NCI-H187 (cell line): ENCODE measurements around the gene ZNF765.
"Not testable (repeated sequence)": the region's sequence is repeated elsewhere in the genome, so short reads cannot be mapped to it uniquely, and the experiment has no call there.

ENCODE experiments used
- DNase-seq, 2 experiments: peaks; one replicate each; lab custom pipeline; 2025; lab: John Stamatoyannopoulos, UW

Gene ZNF765

DNA sequence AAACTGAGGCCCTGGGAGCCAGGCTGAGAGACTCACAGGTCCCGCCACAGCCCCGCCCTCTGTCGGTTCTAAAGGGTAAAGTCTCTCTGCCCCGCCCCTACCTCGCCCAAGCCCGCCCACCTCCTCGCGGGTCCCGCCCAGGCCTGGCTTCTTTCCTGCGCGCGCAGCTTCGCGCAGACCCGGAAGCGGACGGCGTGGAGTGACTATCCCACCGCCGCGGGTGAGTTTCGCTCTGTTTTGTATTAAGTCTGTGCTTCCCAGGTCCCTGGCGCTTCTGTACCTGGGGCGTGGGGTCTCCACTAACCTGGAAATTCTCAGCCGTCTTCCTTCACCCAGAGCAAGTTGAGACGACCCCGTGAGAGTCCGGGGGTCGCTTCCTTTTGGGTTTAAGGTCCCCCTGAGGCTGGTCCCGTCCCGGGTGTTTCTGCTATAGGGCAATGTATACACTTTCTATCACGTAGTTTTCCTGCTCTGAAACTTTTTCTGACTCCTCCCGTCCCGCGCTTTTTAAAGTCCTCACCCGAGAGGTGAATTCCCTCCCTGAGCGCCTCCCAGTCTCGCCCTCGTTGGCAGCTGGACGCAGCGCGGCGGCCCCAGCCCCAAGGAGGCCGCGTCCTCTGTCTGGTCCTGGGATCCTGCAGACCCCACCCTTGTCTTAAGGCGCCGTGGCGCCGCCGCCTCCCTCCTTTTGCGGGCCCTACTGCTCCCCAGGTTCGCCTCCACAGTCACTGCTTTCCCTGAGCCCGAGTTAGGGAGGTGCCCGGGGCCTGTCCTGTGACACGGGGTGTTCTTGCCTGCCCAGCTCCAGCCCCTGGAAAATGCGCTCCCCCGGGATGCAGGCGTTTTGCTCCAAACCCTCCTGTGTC, at the start of gene ZNF765:
Gene ZNF765 (plus strand): TSS at position 176 of the 866 bp plus-strand sequence. CDS start 2,867 bp downstream, outside the sequence.
- peak; percentile 69 to 84 for DNase-seq

- no peak for DNase-seq
Observed at GRCh38 chr19:53355739-53356138, 39.2 kb upstream of the ZNF765 start.

- no peak for DNase-seq
Observed at GRCh38 chr19:53357821-53358581, 36.9 kb upstream of the ZNF765 start.

DNA sequence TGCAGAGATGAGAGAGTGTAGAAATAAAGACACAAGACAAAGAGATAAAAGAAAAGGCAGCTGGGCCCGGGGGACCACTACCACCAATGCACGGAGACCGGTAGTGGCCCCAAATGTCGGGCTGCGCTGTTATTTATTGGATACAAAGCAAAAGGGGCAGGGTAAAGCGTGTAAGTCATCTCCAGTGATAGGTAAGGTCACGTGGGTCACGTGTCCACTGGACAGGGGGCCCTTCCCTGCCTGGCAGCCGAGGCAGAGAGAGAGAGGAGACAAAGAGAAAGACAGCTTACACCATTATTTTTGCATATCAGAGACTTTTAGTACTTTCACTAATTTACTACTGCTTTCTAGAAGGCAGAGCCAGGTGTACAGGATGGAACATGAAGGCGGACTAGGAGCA, 34.9 kb upstream of the ZNF765 start:
- DNase-seq, result not testable (repeated sequence)

- DNase-seq, result peak; percentile 91 to 94
Observed at GRCh38 chr19:53365134-53365898, 29.6 kb upstream of the ZNF765 start, which contains the start of gene ZNF525. TSS of gene ZNF525 (plus strand) at chr19:53365705. CDS start at chr19:53372282, 6,577 bp downstream.

DNA sequence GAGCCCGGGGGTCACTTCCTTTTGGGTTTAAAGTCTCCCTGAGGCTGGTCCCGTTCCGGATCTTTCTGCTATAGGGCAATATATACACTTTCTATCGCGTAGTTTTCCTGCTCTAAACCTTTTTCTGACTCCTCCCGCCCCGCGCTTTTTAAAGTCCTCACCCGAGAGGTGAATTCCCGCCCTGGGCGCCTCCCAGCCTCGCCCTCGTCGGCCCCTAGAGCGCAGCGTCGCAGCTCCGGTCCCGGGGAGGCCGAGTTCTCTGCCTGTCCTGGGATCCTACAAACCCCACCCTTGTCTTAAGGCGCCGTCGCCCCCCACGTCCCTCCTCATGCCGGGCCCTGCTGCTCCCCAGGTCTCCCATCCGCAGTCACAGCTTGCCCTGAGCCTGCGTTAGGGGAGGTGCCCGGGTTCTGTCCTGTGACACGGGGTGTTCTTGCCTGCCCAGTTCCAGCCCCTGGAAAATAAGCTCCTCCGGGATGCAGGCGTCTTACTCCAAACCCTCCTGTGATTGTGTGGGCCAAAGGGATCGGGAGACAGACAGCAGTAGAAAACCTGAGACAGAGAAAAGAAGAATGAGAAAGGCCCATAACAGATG, 29.0 kb upstream of the ZNF765 start:
- DNase-seq, result no peak

GRCh38 chr19:53372196-53372595, 22.8 kb upstream of the ZNF765 start:
- DNase-seq, result no peak

DNA sequence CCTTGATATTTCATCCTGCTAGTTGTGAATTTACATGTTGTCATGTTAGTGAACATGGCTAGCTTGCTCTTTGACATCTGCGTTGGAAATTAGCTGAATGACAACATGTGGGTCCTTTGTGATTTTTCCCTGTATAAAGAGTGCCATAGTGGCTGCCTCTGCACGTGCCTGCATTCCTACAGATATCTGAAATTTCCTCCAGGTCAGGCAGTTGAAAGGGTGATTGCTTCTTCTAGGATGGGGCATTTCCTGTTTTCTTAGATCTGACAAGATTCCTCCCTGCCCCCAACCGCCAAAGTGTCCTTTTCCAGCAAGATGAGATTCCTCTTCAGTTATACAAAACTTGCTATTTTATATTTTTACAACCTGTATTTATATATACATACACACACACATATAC, 20.7 kb upstream of the ZNF765 start:
- no peak for DNase-seq

- no peak for DNase-seq
Observed at GRCh38 chr19:53374743-53375142, 20.2 kb upstream of the ZNF765 start.

DNA sequence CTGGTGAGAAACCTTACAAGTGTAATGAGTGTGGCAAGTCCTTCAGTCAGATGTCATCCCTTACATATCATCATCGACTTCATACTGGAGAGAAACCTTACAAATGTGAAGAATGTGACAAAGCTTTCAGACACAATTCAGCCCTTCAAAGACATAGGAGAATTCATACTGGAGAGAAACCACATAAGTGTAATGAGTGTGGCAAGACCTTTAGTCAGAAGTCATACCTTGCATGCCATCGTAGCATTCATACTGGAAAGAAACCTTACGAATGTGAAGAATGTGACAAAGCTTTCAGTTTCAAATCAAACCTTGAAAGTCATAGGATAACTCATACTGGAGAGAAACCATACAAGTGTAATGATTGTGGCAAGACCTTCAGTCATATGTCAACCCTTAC, 13.6 kb upstream of the ZNF765 start:
- DNase-seq, result no peak

- DNase-seq, result no peak
Observed at GRCh38 chr19:53388168-53388567, 6.8 kb upstream of the ZNF765 start.

GRCh38 chr19:53388904-53389303, 6.0 kb upstream of the ZNF765 start:
- no peak for DNase-seq

DNA sequence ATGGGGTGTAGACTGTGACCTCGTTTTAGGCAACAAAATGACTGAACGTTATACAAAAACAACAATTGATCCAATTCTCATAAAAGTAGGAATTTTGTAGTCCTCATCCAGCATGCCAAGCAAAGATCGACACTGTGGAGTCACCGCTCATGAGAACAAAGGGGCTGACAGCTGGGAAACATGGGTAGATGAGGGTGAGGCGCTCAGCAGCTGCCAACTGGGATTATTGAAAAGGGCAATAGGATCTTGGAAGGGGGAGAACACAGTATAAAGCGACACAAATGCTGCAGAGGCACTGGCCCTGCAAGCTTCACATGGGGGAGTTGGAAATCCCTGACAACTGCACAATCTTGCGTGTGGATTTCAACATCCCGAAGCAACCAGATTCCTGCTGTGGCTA, 5.4 kb upstream of the ZNF765 start:
- no peak for DNase-seq

DNA sequence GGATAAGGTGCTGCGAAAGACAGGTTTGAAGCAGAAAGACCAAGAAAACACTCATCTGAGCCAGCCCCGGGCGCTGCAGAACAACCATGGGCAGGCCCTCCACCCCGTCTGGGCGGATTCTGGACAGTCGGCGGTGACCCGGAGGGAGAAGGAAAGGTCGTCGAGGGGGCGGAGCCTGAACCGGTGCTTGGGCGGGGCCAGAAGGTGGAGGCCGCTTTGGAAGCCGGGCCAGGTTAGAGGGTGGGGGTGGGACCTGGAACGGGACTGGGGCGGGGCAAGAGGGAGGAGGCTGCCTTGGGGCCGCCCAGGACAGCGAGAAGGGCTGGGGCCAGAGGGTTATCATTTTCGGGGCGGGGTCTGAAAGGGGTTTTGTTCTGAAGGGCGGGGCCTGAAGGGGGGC, 5.0 kb upstream of the ZNF765 start:
- no peak for DNase-seq

GRCh38 chr19:53394522-53394973, 401 bp upstream of the ZNF765 start:
- no peak for DNase-seq

DNA sequence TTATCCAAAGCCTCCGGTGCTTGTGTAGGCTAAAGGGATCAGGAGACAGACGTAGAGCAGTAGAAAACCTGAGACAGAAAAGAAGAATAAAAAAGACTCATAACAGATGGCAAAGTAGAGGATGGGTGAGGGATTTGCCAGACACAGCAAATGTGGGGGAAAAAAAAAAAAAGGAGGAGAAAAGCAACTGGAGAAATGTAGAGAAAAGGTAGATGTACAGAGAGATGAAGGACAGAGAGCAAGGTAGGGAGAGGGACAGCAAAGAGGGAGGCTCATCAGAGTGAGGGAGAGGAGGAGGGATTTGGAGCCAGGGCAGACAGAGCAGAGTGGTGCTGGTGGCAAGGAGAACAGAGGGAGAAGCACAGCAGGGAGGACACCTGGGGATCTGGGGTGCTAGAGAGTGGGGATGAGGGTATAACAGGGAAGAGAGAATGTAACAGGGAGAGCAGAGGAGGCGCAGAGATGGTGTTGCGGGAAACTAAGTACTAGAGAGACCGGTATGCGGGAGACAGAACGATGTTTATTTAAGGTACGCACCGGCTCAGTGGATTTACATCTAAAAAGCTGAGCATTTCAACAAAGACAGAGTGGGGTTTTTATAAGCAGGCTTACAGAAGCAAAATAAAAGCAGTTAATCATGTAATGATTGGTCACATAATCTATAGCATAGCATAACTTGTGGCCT, 1.0 kb downstream of the ZNF765 start:
- not testable (repeated sequence) for DNase-seq

DNA sequence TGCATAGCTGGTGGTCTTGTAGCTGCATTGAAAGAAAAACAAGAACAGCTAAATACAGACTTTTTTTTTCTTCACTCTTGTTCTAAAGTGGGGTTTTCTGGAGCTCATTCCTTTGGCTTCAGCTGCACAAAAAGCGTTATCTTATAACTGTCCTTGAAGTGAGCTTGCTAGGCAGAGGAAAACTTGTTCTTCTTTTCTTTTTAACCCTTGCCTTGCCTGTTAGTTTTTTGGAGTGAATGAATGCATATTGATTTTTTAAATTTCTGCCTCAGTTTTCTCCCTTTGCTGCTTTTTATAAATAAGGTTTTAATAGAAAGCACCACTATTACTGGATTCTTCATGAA, 1.5 kb downstream of the ZNF765 start:
- DNase-seq, result no peak

GRCh38 chr19:53397918-53398317, 3.0 kb downstream of the ZNF765 start:
- DNase-seq, result not testable (repeated sequence)

GRCh38 chr19:53409505-53410204, 14.7 kb downstream of the ZNF765 start:
- DNase-seq, result no peak

GRCh38 chr19:53420520-53421315, 25.8 kb downstream of the ZNF765 start:
- DNase-seq, result not testable (repeated sequence)
